Measurements from ENCODE around the gene MAFF. TPM values are rescaled to one million over a fixed set of nuclear protein-coding genes. Genes with fewer than 3 reads are reported as not detected.

The MAFF gene
- total and polyA plus RNA-seq, 4 donors, result 57.4 to 145 (median 80.0) TPM

GRCh38 chr22:38251341-38251692 lies 49.5 kb downstream of the MAFF start:
- Histone ChIP-seq H3K36me3 (ENCODE audit: control insufficient read depth in 1 of 2, insufficient read depth in 2 of 2, low read length in 1 of 2) (no peaks in the 10 kb centered on the region), H3K9me3 (ENCODE audit: control insufficient read depth, low read length) (no peaks in the 10 kb centered on the region), H3K27ac (ENCODE audit: low read depth in 1 of 2, low read length in 2 of 2) (no peak overlapping the region), H3K27me3 (ENCODE audit: control insufficient read depth in 1 of 2, insufficient read depth in 2 of 2, low read length in 1 of 2) (no peaks in the 10 kb centered on the region), H3K4me3 (ENCODE audit: low read length in 2 of 2) (no peak overlapping the region), H3K4me1 (ENCODE audit: control insufficient read depth in 1 of 2, insufficient read depth in 2 of 2, low read length in 2 of 2) (peaks cover 0 to 2% of the 10 kb centered on the region in 2 donors)
- ATAC-seq (ENCODE audit: low FRiP score), result no peak
- intact Hi-C loops (cut with DNase I), result no loop called here
- WGBS, 2 donors, result 80 to 82% methylated on average over 7 of the region's 7 CpGs
- DNase-seq, result no peak

GRCh38 chr22:38255697-38256096 lies 53.9 kb downstream of the MAFF start:
- WGBS, 2 donors, result 87 to 95% methylated on average over 2 of the region's 2 CpGs
- Histone ChIP-seq H3K27me3 (ENCODE audit: control insufficient read depth in 1 of 2, insufficient read depth in 2 of 2, low read length in 1 of 2) (no peaks in the 10 kb centered on the region), H3K27ac (ENCODE audit: low read depth in 1 of 2, low read length in 2 of 2) (peak overlapping the region in 1 of 2 donors; percentile 5), H3K9me3 (ENCODE audit: control insufficient read depth, low read length) (no peaks in the 10 kb centered on the region), H3K36me3 (ENCODE audit: control insufficient read depth in 1 of 2, insufficient read depth in 2 of 2, low read length in 1 of 2) (no peaks in the 10 kb centered on the region), H3K4me1 (ENCODE audit: control insufficient read depth in 1 of 2, insufficient read depth in 2 of 2, low read length in 2 of 2) (peaks cover 0 to 5% of the 10 kb centered on the region in 2 donors), H3K4me3 (ENCODE audit: low read length in 2 of 2) (no peak overlapping the region)
- intact Hi-C loops (cut with DNase I), result loop anchor here in 1 of 2 donors (5.0 kb wide), 2 partner anchors 53 to 188 kb away; partner anchors contain the start of gene MAFF
- DNase-seq, result no peak
- ATAC-seq (ENCODE audit: low FRiP score), result no peak

GRCh38 chr22:38257181-38257580 lies 55.4 kb downstream of the MAFF start:
- peaks cover 0 to 8% of the 10 kb centered on the region in 2 donors for H3K4me1 ChIP-seq (ENCODE audit: control insufficient read depth in 1 of 2, insufficient read depth in 2 of 2, low read length in 2 of 2)
- intact Hi-C loops (cut with DNase I), result loop anchor here in 1 of 2 donors (5.0 kb wide), 2 partner anchors 55 to 190 kb away; partner anchors contain the start of gene MAFF
- peak; percentile 60 for ATAC-seq (ENCODE audit: low FRiP score)
- H3K36me3 ChIP-seq (ENCODE audit: control insufficient read depth in 1 of 2, insufficient read depth in 2 of 2, low read length in 1 of 2), result no peaks in the 10 kb centered on the region
- peak overlapping the region; percentile 38 to 79 for H3K27ac ChIP-seq (ENCODE audit: low read depth in 1 of 2, low read length in 2 of 2)
- no peaks in the 10 kb centered on the region for H3K27me3 ChIP-seq (ENCODE audit: control insufficient read depth in 1 of 2, insufficient read depth in 2 of 2, low read length in 1 of 2)
- 4 to 7% methylated on average over 14 of the region's 14 CpGs for WGBS, 2 donors
- H3K4me3 ChIP-seq (ENCODE audit: low read length in 2 of 2), result no peak overlapping the region
- no peak for DNase-seq
- no peaks in the 10 kb centered on the region for H3K9me3 ChIP-seq (ENCODE audit: control insufficient read depth, low read length)

- DNase-seq (no peak), ATAC-seq (ENCODE audit: low FRiP score) (no peak)
- Histone ChIP-seq H3K9me3 (ENCODE audit: control insufficient read depth, low read length) (no peaks in the 10 kb centered on the region), H3K4me3 (ENCODE audit: low read length in 2 of 2) (no peak overlapping the region), H3K27ac (ENCODE audit: low read depth in 1 of 2, low read length in 2 of 2) (peak overlapping the region; percentile 38 to 98), H3K27me3 (ENCODE audit: control insufficient read depth in 1 of 2, insufficient read depth in 2 of 2, low read length in 1 of 2) (no peaks in the 10 kb centered on the region), H3K36me3 (ENCODE audit: control insufficient read depth in 1 of 2, insufficient read depth in 2 of 2, low read length in 1 of 2) (no peaks in the 10 kb centered on the region), H3K4me1 (ENCODE audit: control insufficient read depth in 1 of 2, insufficient read depth in 2 of 2, low read length in 2 of 2) (peaks cover 0 to 8% of the 10 kb centered on the region in 2 donors)
- intact Hi-C loops (cut with DNase I), result loop anchor here in 1 of 2 donors (5.0 kb wide), 2 partner anchors 55 to 190 kb away; partner anchors contain the start of gene MAFF
- 47 to 51% methylated on average over 4 of the region's 4 CpGs for WGBS, 2 donors
Observed at GRCh38 chr22:38257650-38258250, 56.0 kb downstream of the MAFF start.

GRCh38 chr22:38258895-38259294 lies 57.1 kb downstream of the MAFF start:
- H3K36me3 ChIP-seq (ENCODE audit: control insufficient read depth in 1 of 2, insufficient read depth in 2 of 2, low read length in 1 of 2), result no peaks in the 10 kb centered on the region
- no peaks in the 10 kb centered on the region for H3K9me3 ChIP-seq (ENCODE audit: control insufficient read depth, low read length)
- no peak overlapping the region for H3K4me3 ChIP-seq (ENCODE audit: low read length in 2 of 2)
- intact Hi-C loops (cut with DNase I), result loop anchor here in 1 of 2 donors (5.0 kb wide), 2 partner anchors 57 to 192 kb away; partner anchors contain the start of gene MAFF
- peak overlapping the region in 1 of 2 donors; percentile 42 for H3K27ac ChIP-seq (ENCODE audit: low read depth in 1 of 2, low read length in 2 of 2)
- DNase-seq (peak in 1 of 2 donors; percentile 84), ATAC-seq (ENCODE audit: low FRiP score) (no peak)
- peaks cover 0 to 8% of the 10 kb centered on the region in 2 donors for H3K4me1 ChIP-seq (ENCODE audit: control insufficient read depth in 1 of 2, insufficient read depth in 2 of 2, low read length in 2 of 2)
- H3K27me3 ChIP-seq (ENCODE audit: control insufficient read depth in 1 of 2, insufficient read depth in 2 of 2, low read length in 1 of 2), result no peaks in the 10 kb centered on the region
- WGBS, 2 donors, result 14 to 15% methylated on average over 8 of the region's 8 CpGs

- DNase-seq (no peak), ATAC-seq (ENCODE audit: low FRiP score) (no peak)
- H3K27me3 ChIP-seq (ENCODE audit: control insufficient read depth in 1 of 2, insufficient read depth in 2 of 2, low read length in 1 of 2), result no peaks in the 10 kb centered on the region
- H3K36me3 ChIP-seq (ENCODE audit: control insufficient read depth in 1 of 2, insufficient read depth in 2 of 2, low read length in 1 of 2), result no peaks in the 10 kb centered on the region
- WGBS, 2 donors, result 88 to 89% methylated on average over 8 of the region's 8 CpGs
- H3K9me3 ChIP-seq (ENCODE audit: control insufficient read depth, low read length), result no peaks in the 10 kb centered on the region
- H3K4me1 ChIP-seq (ENCODE audit: control insufficient read depth in 1 of 2, insufficient read depth in 2 of 2, low read length in 2 of 2), result peaks cover 0 to 8% of the 10 kb centered on the region in 2 donors
- no peak overlapping the region for H3K4me3 ChIP-seq (ENCODE audit: low read length in 2 of 2)
- intact Hi-C loops (cut with DNase I), result loop anchor here in 1 of 2 donors (5.0 kb wide), 2 partner anchors 57 to 192 kb away; partner anchors contain the start of gene MAFF
- peak overlapping the region in 1 of 2 donors; percentile 42 for H3K27ac ChIP-seq (ENCODE audit: low read depth in 1 of 2, low read length in 2 of 2)
Observed at GRCh38 chr22:38259370-38259769, 57.6 kb downstream of the MAFF start.

GRCh38 chr22:38260761-38261681 lies 59.2 kb downstream of the MAFF start:
- Histone ChIP-seq H3K4me3 (ENCODE audit: low read length in 2 of 2) (no peak overlapping the region), H3K27me3 (ENCODE audit: control insufficient read depth in 1 of 2, insufficient read depth in 2 of 2, low read length in 1 of 2) (no peaks in the 10 kb centered on the region), H3K4me1 (ENCODE audit: control insufficient read depth in 1 of 2, insufficient read depth in 2 of 2, low read length in 2 of 2) (peaks cover 0 to 8% of the 10 kb centered on the region in 2 donors), H3K36me3 (ENCODE audit: control insufficient read depth in 1 of 2, insufficient read depth in 2 of 2, low read length in 1 of 2) (no peaks in the 10 kb centered on the region), H3K9me3 (ENCODE audit: control insufficient read depth, low read length) (no peaks in the 10 kb centered on the region), H3K27ac (ENCODE audit: low read depth in 1 of 2, low read length in 2 of 2) (peak overlapping the region in 1 of 2 donors; percentile 73)
- ATAC-seq (ENCODE audit: low FRiP score), result no peak
- WGBS, 2 donors, result 24 to 31% methylated on average over 15 of the region's 15 CpGs
- intact Hi-C loops (cut with DNase I), result loop anchor here in 1 of 2 donors (5.0 kb wide), 1 partner anchor 81 kb away; no protein-coding TSS in a partner anchor
- DNase-seq, result no peak

GRCh38 chr22:38262051-38262795 lies 60.4 kb downstream of the MAFF start:
- Histone ChIP-seq H3K9me3 (ENCODE audit: control insufficient read depth, low read length) (no peaks in the 10 kb centered on the region), H3K4me1 (ENCODE audit: control insufficient read depth in 1 of 2, insufficient read depth in 2 of 2, low read length in 2 of 2) (peaks cover 0 to 8% of the 10 kb centered on the region in 2 donors), H3K36me3 (ENCODE audit: control insufficient read depth in 1 of 2, insufficient read depth in 2 of 2, low read length in 1 of 2) (no peaks in the 10 kb centered on the region), H3K27ac (ENCODE audit: low read depth in 1 of 2, low read length in 2 of 2) (no peak overlapping the region), H3K27me3 (ENCODE audit: control insufficient read depth in 1 of 2, insufficient read depth in 2 of 2, low read length in 1 of 2) (no peaks in the 10 kb centered on the region), H3K4me3 (ENCODE audit: low read length in 2 of 2) (no peak overlapping the region)
- WGBS, 2 donors, result 59 to 65% methylated on average over 20 of the region's 20 CpGs
- ATAC-seq (ENCODE audit: low FRiP score) (peak; percentile 38), DNase-seq (peak; percentile 61 to 85)
- intact Hi-C loops (cut with DNase I), result loop anchor here (2.0 to 5.0 kb wide), 2 partner anchors 80 to 91 kb away; no protein-coding TSS in a partner anchor

Measured in aorta (tissue), 5 donors.